GM12878 (cell line): ENCODE data around the gene ASCC2. TPM values are rescaled to one million over a fixed set of nuclear protein-coding genes. Genes with fewer than 3 reads are reported as not detected.

ENCODE experiments used
- ATAC-seq: fragments of 200-7000 bp; cut with Tn5 transposase; 3 replicates; pipeline ENCODE4 v1.9.1; 2020; ENCODE audit warnings: mild to moderate bottlenecking, moderate library complexity
- BruUV-seq: library from RNA; stranded (reverse); fragments of 400-500 nt; replicated peaks from 2 replicates; lab custom pipeline; 2021; lab: Mats Ljungman, UMichigan
- CTCF ChIA-PET: fragments of 300-600 bp; sonication (Branson Sonifier 250); formaldehyde crosslinking; extraction: SDS; loops from one replicate; lab custom pipeline; 2021; ENCODE audit warnings: inconsistent platforms; lab: Yijun Ruan, JAX
- POLR2A ChIA-PET: fragments of 350-600 bp; formaldehyde crosslinking; extraction: SDS; loops from one replicate; lab custom pipeline; 2021; ENCODE audit warnings: inconsistent platforms; lab: Charles Lee
- RAD21 ChIA-PET: fragments of 300-600 bp; sonication (Branson Sonifier 250); formaldehyde crosslinking; loops from one replicate; lab custom pipeline; 2023; ENCODE audit warnings: antibody characterized with exemption; ENCODE audit not compliant: unreplicated experiment; lab: Charles Lee
- SMC1A ChIA-PET: fragments of 300-600 bp; sonication (Branson Sonifier 250); formaldehyde crosslinking; loops from one replicate; lab custom pipeline; 2023; ENCODE audit not compliant: unreplicated experiment, uncharacterized antibody; lab: Charles Lee
- DNase-seq: peaks from one replicate; pipeline ENCODE4 v3.0.0-alpha.2; 2011; ENCODE audit warnings: low read depth, low spot score
- FAIRE-seq: peaks from 3 replicates; lab custom pipeline; 2011; peaks lifted over from hg19 to GRCh38; lab: Jason Lieb, UNC
- H2AFZ ChIP-seq: 2 replicates; pipeline ENCODE4 v1.6.0; 2011; ENCODE audit warnings: low read depth, low read length, control low read depth; ENCODE audit not compliant: control insufficient read depth
- H3K27ac ChIP-seq: 2 replicates; pipeline ENCODE4 v1.5.1; 2011; ENCODE audit warnings: control low read depth; ENCODE audit not compliant: control insufficient read depth, insufficient read depth
- H3K27me3 ChIP-seq, 2 experiments: replicated peaks in 1 of 2; 2 replicates each; pipeline versions ENCODE4 v1.6.0 to v1.6.1; 2011; ENCODE audit warnings: low read length in 1 of 2; ENCODE audit not compliant: control insufficient read depth in 2 of 2, insufficient read depth in 2 of 2
- H3K36me3 ChIP-seq, 2 experiments: 2 replicates each; pipeline ENCODE4 v1.5.1; 2011; ENCODE audit warnings: low read length in 1 of 2; ENCODE audit not compliant: control insufficient read depth in 2 of 2, insufficient read depth in 2 of 2
- H3K4me1 ChIP-seq: 2 replicates; pipeline ENCODE4 v1.6.1; 2011; ENCODE audit warnings: mild to moderate bottlenecking, low read length, moderate library complexity, mixed read lengths; ENCODE audit not compliant: control insufficient read depth, insufficient read depth
- H3K4me2 ChIP-seq: 2 replicates; pipeline ENCODE4 v1.6.0; 2011; ENCODE audit warnings: control low read depth; ENCODE audit not compliant: control insufficient read depth, insufficient read depth
- H3K4me3 ChIP-seq: fragments of 200-600 bp; sonication (generic); 2 replicates; pipeline ENCODE4 v1.5.1; 2016
- H3K79me2 ChIP-seq: 2 replicates; pipeline ENCODE4 v1.6.0; 2011; ENCODE audit warnings: low read length; ENCODE audit not compliant: control insufficient read depth, insufficient read depth
- H3K9ac ChIP-seq: 2 replicates; pipeline ENCODE4 v1.8.0; 2011; ENCODE audit warnings: low read length, control low read depth, mixed read lengths; ENCODE audit not compliant: control insufficient read depth, insufficient read depth
- H3K9me3 ChIP-seq: replicated peaks from 3 replicates; pipeline ENCODE4 v1.5.1; 2011; ENCODE audit warnings: mild to moderate bottlenecking, low read length; ENCODE audit not compliant: control insufficient read depth, insufficient read depth
- H4K20me1 ChIP-seq: 2 replicates; pipeline ENCODE4 v1.6.0; 2011; ENCODE audit not compliant: control insufficient read depth, insufficient read depth
- BCL11A ChIP-seq: IDR thresholded peaks from 2 replicates; pipeline ENCODE4 v1.6.1; 2011; ENCODE audit warnings: low read depth, low read length
- CEBPB ChIP-seq, 2 experiments: fragments of 150-350 bp in 1 of 2; IDR thresholded peaks; 2 replicates each; pipeline ENCODE4 v1.6.1; 2012 to 2014; ENCODE audit warnings: low read depth in 2 of 2, low read length in 2 of 2, borderline replicate concordance in 1 of 2, inconsistent platforms in 1 of 2
- ETV6 ChIP-seq, 2 experiments: fragments of 450-650 bp in 1 of 2; IDR thresholded peaks in 1 of 2; conservative IDR thresholded peaks in 1 of 2; 2 replicates each; pipeline ENCODE4 v1.6.1; 2014; ENCODE audit warnings: antibody characterized with exemption in 1 of 2, borderline replicate concordance in 1 of 2, low read depth in 1 of 2, mild to moderate bottlenecking in 1 of 2, moderate library complexity in 1 of 2
- FOXM1 ChIP-seq: IDR thresholded peaks from 2 replicates; pipeline ENCODE4 v1.6.1; 2012; ENCODE audit warnings: low read depth, mild to moderate bottlenecking, inconsistent platforms, low read length, moderate library complexity
- GATAD2B ChIP-seq: fragments of 450-650 bp; conservative IDR thresholded peaks from 2 replicates; pipeline ENCODE4 v1.6.1; 2017; ENCODE audit warnings: low read depth, mild to moderate bottlenecking, moderate library complexity
- IKZF1 ChIP-seq: fragments of 450-650 bp; conservative IDR thresholded peaks from 2 replicates; pipeline ENCODE4 v1.6.1; 2017; ENCODE audit warnings: antibody characterized with exemption, mild to moderate bottlenecking
- NBN ChIP-seq: fragments of 450-650 bp; IDR thresholded peaks from 2 replicates; pipeline ENCODE4 v1.6.1; 2016
- SMAD1 ChIP-seq: fragments of 450-650 bp; IDR thresholded peaks from 2 replicates; pipeline ENCODE4 v1.6.1; 2018; ENCODE audit warnings: mild to moderate bottlenecking, low read depth; ENCODE audit not compliant: partially characterized antibody
- TCF12 ChIP-seq: IDR thresholded peaks from 2 replicates; pipeline ENCODE4 v1.6.1; 2011; ENCODE audit warnings: low read depth, mild to moderate bottlenecking, low read length
- TCF7 ChIP-seq: IDR thresholded peaks from 2 replicates; pipeline ENCODE4 v1.6.1; 2014; ENCODE audit warnings: antibody characterized with exemption, borderline replicate concordance
- ZNF384 ChIP-seq: IDR thresholded peaks from 2 replicates; pipeline ENCODE4 v1.6.1; 2012; ENCODE audit warnings: low read depth, mild to moderate bottlenecking, low read length, improper control_type of control experiment, borderline replicate concordance
- WGBS: methylation state at CpG from one replicate; pipeline ENCODE4 v1.1.6; 2016; ENCODE audit warnings: low lambda C conversion rate; ENCODE audit not compliant: insufficient replicate concordance, insufficient coverage; ENCODE audit errors: missing lambda C conversion rate; 5-methylcytosine and 5-hydroxymethylcytosine counted together
- in situ Hi-C: fragments of 300-500 bp; cut with MboI; formaldehyde crosslinking; loops from 9 replicates; pipeline ENCODE4 v1.14.3; 2018; ENCODE audit warnings: mixed read lengths
- intact Hi-C: fragments of 100-400 bp; cut with micrococcal nuclease; formaldehyde crosslinking; loops from one replicate; pipeline ENCODE4 v1.14.2; 2022; ENCODE audit not compliant: unreplicated experiment
- polyA plus RNA-seq, 11 experiments: library from polyadenylated mRNA; depleted of rRNA in 4 of 11; unstranded in 6 of 11; stranded (reverse) in 5 of 11; fragments of >200 nt; fragmentation: Nextera tagmentation in 4 of 11; fragmentation: Illumina TruSeq in 1 of 11; extraction: Ambion mirVana in 4 of 11; extraction: Trizol in 1 of 11; gene quantifications; 1 replicate in 1 of 11; 2 replicates in 10 of 11; pipeline versions ENCODE4 v1.2.1 to v1.2.3, GENCODE V29; 2011 to 2016; ENCODE audit warnings: inconsistent platforms in 2 of 11, missing spikeins in 2 of 11, low read depth in 1 of 11
- total RNA-seq, 4 experiments: library from RNA; depleted of rRNA in 3 of 4; stranded (reverse); fragments of >200 nt in 3 of 4; fragmentation: Illumina TruSeq in 1 of 4; extraction: Trizol in 1 of 4; gene quantifications; 2 replicates each; pipeline versions ENCODE4 v1.2.1 to v1.2.3, GENCODE V29; 2013 to 2021
- TF ChIP-seq, protein P1 (sequence below): IDR thresholded peaks from 2 replicates; pipeline ENCODE4 v1.6.1; 2012; ENCODE audit warnings: low read length, inconsistent platforms
- TF ChIP-seq, protein P2 (sequence below): IDR thresholded peaks from 2 replicates; pipeline ENCODE4 v1.6.1; 2012; ENCODE audit warnings: low read depth, low read length, improper control_type of control experiment
- TF ChIP-seq, protein P3 (sequence below): fragments of 450-650 bp; IDR thresholded peaks from 2 replicates; pipeline ENCODE4 v1.6.1; 2018; ENCODE audit warnings: mild to moderate bottlenecking, low read depth, moderate library complexity; ENCODE audit not compliant: partially characterized antibody

ASCC2 gene
- total and polyA plus RNA-seq, 10 of the 15 experiments (the other 5 are each of a cell fraction or from before 2014, with no cell fraction given), result 5.3 to 91.4 (median 56.5) TPM

- TF ChIP-seq TCF7 (no peak), CEBPB (IDR thresholded peaks at IDR 0.05; ENCODE audit: borderline replicate concordance in 1 of 2, low read depth in 2 of 2, low read length in 2 of 2) (no peak), GATAD2B (no peak), ETV6 (conservative IDR thresholded peaks at IDR 0.05 in 1 of 2, IDR thresholded peaks at IDR 0.05 in 1 of 2; ENCODE audit: borderline replicate concordance in 1 of 2, low read depth in 1 of 2) (no peak), FOXM1 (no peak), ZNF384 (no peak)
- TF ChIP-seq, protein P1, sequence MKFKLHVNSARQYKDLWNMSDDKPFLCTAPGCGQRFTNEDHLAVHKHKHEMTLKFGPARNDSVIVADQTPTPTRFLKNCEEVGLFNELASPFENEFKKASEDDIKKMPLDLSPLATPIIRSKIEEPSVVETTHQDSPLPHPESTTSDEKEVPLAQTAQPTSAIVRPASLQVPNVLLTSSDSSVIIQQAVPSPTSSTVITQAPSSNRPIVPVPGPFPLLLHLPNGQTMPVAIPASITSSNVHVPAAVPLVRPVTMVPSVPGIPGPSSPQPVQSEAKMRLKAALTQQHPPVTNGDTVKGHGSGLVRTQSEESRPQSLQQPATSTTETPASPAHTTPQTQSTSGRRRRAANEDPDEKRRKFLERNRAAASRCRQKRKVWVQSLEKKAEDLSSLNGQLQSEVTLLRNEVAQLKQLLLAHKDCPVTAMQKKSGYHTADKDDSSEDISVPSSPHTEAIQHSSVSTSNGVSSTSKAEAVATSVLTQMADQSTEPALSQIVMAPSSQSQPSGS, result no peak
- TF ChIP-seq, all 136 proteins: peak for 0
Measured at GRCh38 chr22:29780220-29780619, 57.9 kb downstream of the ASCC2 start (continued).

DNA sequence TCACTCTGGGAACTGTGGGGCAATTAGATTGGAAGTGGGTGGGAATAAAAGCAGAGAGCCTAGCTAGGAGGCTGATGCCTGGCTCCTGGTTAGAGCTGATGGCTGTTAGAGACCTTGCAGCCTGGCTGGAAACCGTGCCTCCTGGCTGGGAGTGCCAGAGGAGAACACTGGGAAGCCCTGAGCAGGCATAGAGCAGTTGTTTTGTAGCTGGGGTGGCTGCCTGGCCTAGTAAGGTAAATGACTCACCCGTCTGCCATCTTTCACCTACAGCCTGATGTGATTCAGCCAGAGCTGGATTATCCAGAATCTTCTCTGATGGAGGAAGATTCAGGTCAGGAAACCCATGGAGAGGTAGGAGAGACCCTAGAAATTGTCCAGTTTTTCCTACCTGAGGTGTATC lies 64.8 kb downstream of the ASCC2 start:
- H2AFZ ChIP-seq, result no peak overlapping the region
- WGBS, result 92% methylated on average over 2 of the region's 2 CpGs
- BruUV-seq, result no TSS peak
- H3K4me1 ChIP-seq, result no peaks in the 10 kb centered on the region
- ATAC-seq (no peak), DNase-seq (no peak), FAIRE-seq (no peak)
- H3K9ac ChIP-seq, result no peak overlapping the region
- RAD21 ChIA-PET, result interaction anchor here (0.7 to 2.1 kb wide), 4 partner anchors 9 to 315 kb away, joined by 3 to 8 read pairs (median 4); no protein-coding TSS in a partner anchor
- H3K27ac ChIP-seq, result no peak overlapping the region
- H3K36me3 ChIP-seq, result peaks cover 2 to 8% of the 10 kb centered on the region in 2 experiments
- no peak overlapping the region for H3K4me3 ChIP-seq
- H3K9me3 ChIP-seq, result no peaks in the 10 kb centered on the region; the same call in 2 of the 3 replicates
- no peaks in the 10 kb centered on the region for H4K20me1 ChIP-seq
- CTCF ChIA-PET, result interaction anchor here (0.6 to 3.2 kb wide), 4 partner anchors 9 to 232 kb away, joined by 3 to 14 read pairs (median 4); no protein-coding TSS in a partner anchor
- in situ Hi-C loops (no loop called here), intact Hi-C loops (no loop called here)
- TF ChIP-seq BCL11A, result no peak
- TF ChIP-seq, protein P2, sequence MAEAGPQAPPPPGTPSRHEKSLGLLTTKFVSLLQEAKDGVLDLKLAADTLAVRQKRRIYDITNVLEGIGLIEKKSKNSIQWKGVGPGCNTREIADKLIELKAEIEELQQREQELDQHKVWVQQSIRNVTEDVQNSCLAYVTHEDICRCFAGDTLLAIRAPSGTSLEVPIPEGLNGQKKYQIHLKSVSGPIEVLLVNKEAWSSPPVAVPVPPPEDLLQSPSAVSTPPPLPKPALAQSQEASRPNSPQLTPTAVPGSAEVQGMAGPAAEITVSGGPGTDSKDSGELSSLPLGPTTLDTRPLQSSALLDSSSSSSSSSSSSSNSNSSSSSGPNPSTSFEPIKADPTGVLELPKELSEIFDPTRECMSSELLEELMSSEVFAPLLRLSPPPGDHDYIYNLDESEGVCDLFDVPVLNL, result no peak
- TF ChIP-seq, protein P3, sequence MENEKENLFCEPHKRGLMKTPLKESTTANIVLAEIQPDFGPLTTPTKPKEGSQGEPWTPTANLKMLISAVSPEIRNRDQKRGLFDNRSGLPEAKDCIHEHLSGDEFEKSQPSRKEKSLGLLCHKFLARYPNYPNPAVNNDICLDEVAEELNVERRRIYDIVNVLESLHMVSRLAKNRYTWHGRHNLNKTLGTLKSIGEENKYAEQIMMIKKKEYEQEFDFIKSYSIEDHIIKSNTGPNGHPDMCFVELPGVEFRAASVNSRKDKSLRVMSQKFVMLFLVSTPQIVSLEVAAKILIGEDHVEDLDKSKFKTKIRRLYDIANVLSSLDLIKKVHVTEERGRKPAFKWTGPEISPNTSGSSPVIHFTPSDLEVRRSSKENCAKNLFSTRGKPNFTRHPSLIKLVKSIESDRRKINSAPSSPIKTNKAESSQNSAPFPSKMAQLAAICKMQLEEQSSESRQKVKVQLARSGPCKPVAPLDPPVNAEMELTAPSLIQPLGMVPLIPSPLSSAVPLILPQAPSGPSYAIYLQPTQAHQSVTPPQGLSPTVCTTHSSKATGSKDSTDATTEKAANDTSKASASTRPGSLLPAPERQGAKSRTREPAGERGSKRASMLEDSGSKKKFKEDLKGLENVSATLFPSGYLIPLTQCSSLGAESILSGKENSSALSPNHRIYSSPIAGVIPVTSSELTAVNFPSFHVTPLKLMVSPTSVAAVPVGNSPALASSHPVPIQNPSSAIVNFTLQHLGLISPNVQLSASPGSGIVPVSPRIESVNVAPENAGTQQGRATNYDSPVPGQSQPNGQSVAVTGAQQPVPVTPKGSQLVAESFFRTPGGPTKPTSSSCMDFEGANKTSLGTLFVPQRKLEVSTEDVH, result no peak
- no peak for TF ChIP-seq IKZF1
- no peak for TF ChIP-seq SMAD1
- no peak for TF ChIP-seq NBN
- no peak for TF ChIP-seq TCF12
- H3K4me2 ChIP-seq, result no peak overlapping the region
- no peaks in the 10 kb centered on the region for H3K27me3 ChIP-seq
- SMC1A ChIA-PET, result interaction anchor here (0.6 to 1.5 kb wide), 3 partner anchors 9 to 232 kb away, joined by 4 to 6 read pairs (median 4); no protein-coding TSS in a partner anchor
- peaks cover 9% of the 10 kb centered on the region for H3K79me2 ChIP-seq
- POLR2A ChIA-PET, result interaction anchor here (1.0 kb wide), 1 partner anchor 218 kb away, joined by 3 read pairs; no protein-coding TSS in a partner anchor
